GM19351 (cell line): ENCODE results near the gene GIPC3.

Source experiments
- ATAC-seq: cut with Tn5 transposase; IDR thresholded peaks from one replicate; pipeline ENCODE4 v1.9.1; 2021; ENCODE audit warnings: mild to moderate bottlenecking, moderate library complexity; ENCODE audit not compliant: unreplicated experiment

The GIPC3 gene, protein sequence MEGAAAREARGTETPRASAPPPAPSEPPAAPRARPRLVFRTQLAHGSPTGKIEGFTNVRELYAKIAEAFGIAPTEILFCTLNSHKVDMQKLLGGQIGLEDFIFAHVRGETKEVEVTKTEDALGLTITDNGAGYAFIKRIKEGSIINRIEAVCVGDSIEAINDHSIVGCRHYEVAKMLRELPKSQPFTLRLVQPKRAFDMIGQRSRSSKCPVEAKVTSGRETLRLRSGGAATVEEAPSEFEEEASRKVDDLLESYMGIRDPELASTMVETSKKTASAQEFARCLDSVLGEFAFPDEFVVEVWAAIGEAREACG

DNA sequence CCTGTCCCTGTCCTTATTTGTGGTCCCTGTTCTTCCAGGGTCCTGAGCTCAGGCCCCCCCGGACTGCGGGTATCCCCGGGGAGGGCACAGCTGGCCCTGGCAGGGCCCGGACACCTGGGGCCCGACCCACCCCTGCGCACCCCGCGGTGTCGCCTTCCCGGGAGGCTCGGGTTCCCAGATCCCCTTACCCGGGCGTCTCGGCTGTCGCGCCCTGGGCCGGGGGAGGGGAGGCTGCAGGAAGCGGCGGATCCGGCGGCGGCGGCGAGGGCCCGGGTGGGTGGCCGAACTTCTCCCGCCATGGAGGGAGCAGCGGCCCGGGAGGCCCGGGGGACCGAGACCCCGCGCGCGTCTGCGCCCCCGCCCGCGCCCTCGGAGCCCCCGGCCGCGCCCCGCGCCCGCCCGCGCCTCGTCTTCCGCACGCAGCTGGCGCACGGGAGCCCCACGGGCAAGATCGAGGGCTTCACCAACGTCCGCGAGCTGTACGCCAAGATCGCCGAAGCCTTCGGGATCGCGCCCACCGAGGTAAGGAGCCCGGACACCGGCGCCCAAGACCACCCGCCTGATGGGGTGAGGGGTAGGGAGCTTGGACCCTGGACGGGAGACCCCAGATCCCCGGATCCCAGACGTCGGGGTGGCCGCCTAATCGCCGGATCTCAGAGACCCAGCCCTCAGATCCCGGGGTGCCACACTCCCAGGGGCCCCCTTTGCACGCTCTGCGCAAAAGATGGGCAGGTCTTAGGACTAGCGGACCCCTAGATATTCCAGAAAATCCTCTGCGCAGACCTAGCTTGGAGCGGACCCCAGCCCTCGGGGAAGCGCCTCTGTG, at the start of gene GIPC3:
Gene GIPC3 (plus strand): TSS at position 178 of the 826 bp plus-strand sequence. CDS start 120 bp downstream, at position 298.
- no peak for ATAC-seq

GRCh38 chr19:3535563-3535965, 49.7 kb upstream of the GIPC3 start:
- ATAC-seq: no peak

GRCh38 chr19:3535981-3536380, 49.3 kb upstream of the GIPC3 start:
- no peak for ATAC-seq

- ATAC-seq: no peak
Measured at GRCh38 chr19:3536429-3537100, 48.7 kb upstream of the GIPC3 start.

DNA sequence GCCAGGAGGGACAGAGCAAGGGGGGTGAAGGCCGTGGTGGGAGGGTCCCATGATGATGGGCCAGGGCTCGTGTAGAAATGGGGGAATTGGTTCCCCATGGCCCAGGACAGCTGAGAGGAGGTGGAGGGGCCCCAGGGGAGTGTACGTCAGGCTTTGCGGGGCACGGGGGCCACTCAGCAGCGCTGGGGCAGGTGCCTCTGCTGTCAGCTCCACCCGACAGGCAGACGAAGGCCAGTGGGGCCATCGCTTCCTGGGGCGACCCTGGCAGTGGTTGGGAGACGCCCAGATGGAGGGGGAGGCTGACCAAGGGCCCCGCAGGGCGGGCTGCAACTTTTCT, 48.2 kb upstream of the GIPC3 start:
- no peak for ATAC-seq

- no peak for ATAC-seq
Measured at GRCh38 chr19:3537438-3538240, 47.6 kb upstream of the GIPC3 start.

DNA sequence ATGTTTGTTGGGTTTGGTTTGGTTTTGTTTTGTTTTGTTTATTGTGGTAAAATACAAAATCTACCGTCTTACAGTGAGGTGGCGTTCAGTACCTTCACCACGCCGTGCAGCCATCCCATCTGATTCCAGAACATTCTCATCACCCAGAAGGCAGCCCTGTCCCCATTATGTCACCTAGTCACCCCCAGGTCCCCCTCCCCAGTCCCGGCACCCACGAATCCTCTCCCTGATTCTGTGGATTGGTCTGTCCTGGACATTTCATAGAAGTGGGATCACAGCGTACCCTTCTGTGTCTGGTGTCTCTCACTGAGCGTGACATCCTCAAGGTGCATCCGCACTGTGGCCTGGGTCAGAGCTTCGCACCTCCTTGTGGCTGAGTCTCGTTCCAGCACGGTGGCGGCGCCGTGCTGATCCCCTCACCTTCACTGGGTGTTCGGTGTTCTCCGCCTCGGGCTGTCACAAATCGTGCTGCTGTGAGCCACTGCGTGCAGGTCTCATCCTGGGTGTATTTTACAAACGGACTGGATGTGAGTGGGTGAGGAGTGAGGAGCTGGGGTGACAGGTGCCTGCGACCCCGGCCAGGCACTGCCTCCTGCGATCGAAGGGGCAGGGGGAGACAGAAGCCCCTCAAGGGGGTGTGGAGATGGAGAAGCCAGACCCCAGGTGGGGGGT, 46.9 kb upstream of the GIPC3 start:
- ATAC-seq: no peak

DNA sequence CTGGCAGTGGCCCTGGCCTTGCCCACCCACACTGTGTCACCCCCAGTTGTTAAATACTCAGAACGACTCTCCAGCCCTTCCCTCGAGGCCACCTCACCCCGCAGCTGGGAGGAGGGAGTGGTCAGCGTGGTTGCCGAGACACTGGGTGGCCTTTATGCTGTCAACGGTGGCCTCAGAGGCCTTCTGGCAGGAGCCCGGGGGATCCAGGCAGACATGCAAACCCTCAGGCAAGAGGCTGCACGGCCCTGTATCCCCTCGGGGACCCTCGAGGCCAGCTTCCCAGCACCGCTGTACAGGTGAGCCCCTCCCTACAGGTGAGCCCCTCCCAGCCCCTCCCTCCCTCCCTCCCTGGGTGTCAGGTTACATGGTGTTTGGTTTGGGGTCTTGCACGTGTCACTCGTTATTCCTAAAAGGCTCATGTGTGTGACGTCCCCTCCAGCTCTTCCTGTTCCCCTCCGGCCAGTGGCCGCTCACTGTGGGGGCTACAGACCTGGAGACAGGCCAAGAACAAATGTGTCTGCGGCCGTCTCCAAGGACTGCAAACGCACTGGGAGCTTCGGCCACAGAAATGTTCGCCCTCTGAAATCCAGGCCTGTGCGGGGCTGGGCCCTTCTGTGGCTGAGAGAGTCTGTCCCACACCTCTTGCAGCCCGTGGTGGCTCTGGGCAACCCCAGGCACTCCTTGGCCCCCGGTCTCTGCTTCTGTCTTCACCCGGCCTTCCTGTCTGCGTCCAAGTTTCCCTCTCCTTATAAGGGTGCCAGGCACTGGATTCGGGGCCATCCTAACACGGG, 46.1 kb upstream of the GIPC3 start, which contains the start of gene TEKTIP1:
Gene TEKTIP1 (plus strand): TSS at position 210 of the 791 bp plus-strand sequence. CDS start 4 bp downstream, at position 214.
- ATAC-seq: no peak

DNA sequence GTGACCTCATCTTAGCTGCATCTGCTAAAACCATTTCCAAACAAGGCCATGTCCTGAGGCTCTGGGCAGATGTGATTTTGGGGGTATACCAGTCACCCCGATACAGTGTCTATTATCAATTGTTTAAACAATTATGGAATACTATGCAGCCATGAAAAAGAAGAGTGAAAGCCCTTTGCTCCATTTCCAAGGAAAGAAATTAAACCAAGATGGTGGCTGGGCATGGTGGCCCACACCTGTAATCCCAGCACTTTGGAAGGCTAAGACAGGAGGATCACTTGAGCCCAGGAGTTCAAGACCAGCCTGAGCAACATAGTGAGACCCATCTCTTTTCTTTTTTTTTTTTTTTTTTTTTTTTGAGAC, 45.5 kb upstream of the GIPC3 start:
- no peak for ATAC-seq

- ATAC-seq: no peak
Measured at GRCh38 chr19:3543150-3544057, 41.9 kb upstream of the GIPC3 start.

DNA sequence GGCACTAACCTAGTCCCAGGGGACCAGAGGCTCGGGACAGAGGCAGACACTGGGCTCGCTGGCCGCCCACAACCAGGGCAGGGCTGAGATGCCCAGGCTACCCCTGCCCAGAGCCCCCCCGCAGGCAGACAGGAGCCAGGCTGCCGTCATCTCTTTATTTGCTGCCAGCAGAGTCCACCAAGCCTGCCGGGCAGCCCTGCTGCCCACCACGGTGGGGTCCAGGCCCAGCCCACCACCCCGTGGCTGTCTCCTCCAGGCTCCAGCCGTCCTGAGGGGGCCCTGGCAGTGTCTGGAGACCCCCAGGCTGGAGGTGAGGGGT, 41.3 kb upstream of the GIPC3 start:
- ATAC-seq: no peak

DNA sequence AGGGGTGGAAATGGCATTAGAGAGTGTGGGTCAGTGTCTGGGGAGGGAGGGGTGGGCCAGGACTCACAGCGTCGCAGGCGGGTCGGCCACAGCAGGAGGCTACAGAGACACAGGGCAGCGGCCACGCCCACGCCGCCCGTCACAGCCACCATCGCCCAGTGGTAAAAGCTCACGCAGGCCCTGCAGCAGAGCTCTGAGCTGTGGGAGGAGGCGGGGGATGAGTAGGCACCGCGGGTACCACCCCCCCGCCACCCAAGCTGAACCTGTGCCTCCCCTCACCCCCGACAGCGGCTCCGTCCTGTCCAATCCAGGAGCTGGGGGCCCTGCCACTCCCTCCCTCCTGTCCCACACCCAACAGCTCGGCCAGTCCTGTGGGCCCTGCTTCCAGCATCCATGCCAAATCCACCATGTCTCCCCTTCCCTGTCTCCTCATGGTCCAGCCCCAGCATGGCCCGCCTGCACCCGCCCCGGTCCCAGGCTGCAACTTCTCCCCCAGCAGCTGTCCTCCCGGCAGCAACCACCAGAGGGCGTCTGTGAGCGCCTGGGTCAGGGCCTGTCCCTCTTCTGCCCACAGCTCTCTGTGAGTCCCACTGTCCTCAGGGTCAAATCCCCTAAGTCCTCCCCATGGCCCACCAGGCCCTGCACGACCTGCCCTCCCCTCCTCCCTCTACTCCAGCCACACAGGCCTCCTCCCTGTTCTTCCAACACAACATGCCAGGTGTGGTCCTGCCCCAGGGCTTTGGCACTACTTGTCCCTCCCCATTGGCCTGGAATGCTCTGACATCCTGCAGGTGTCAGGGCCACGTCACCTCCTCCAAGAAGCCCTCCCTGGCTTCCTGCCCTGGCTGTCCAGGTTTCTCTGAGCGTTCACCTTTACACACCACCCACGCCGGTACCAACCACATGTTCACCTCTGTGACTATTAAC, 40.3 kb upstream of the GIPC3 start:
- no peak for ATAC-seq

DNA sequence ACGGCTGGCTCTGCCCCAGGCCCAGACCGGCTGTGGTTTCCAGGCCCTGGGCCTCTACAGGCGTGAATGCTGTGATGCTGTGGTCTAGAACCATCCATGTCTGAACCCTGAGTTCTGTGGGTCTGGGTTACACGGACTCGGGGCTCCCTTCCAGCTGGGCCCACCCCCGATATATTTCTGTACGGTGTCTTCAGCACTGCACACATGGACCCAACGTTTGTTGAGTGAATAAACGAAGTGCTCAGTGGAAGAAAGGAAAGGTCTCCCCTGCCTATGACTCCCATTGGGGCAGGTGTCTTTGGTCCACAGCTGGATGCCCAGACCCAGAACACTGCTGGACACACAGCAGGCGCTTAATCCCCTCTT, 39.6 kb upstream of the GIPC3 start:
- no peak for ATAC-seq

GRCh38 chr19:3546119-3546518, 39.2 kb upstream of the GIPC3 start:
- no peak for ATAC-seq

GRCh38 chr19:3547301-3547731, 38.0 kb upstream of the GIPC3 start:
- ATAC-seq: no peak

- no peak for ATAC-seq
Measured at GRCh38 chr19:3547767-3548282, 37.5 kb upstream of the GIPC3 start.

- no peak for ATAC-seq
Measured at GRCh38 chr19:3548606-3549005, 36.7 kb upstream of the GIPC3 start.
